ENCODE measurements around the gene GPR68. TPM values are rescaled to one million over a fixed set of nuclear protein-coding genes. Genes with fewer than 3 reads are reported as not detected.
A peak's percentile ranks its signal among the peaks of the same experiment; 100 is the strongest.
"Not testable (repeated sequence)": the region's sequence is repeated elsewhere in the genome, so short reads cannot be mapped to it uniquely, and the experiment has no call there.

Gene GPR68
- total RNA-seq, 1 donor from 2014 or later = 0.16 TPM

DNA sequence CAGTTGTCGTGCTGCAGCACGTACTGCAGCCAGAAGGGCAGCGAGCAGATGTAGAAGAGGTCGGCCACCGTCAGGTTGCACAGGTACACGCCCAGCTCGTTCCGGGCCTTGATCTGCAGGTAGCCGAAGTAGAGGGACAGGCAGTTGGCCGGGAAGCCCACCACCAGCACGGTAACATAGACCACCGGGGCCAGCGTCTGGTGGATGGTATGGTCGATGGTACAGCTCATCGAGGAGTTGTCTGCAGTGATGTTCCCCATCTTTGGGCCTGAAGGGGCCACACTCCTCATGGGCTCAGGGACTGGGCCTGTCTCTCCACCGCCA, 9.8 kb downstream of the GPR68 start:
- ATAC-seq (no peak), DNase-seq (ENCODE audit: missing footprints) (no peak)
- intact Hi-C loops (cut with DNase I) = no loop called here

DNA sequence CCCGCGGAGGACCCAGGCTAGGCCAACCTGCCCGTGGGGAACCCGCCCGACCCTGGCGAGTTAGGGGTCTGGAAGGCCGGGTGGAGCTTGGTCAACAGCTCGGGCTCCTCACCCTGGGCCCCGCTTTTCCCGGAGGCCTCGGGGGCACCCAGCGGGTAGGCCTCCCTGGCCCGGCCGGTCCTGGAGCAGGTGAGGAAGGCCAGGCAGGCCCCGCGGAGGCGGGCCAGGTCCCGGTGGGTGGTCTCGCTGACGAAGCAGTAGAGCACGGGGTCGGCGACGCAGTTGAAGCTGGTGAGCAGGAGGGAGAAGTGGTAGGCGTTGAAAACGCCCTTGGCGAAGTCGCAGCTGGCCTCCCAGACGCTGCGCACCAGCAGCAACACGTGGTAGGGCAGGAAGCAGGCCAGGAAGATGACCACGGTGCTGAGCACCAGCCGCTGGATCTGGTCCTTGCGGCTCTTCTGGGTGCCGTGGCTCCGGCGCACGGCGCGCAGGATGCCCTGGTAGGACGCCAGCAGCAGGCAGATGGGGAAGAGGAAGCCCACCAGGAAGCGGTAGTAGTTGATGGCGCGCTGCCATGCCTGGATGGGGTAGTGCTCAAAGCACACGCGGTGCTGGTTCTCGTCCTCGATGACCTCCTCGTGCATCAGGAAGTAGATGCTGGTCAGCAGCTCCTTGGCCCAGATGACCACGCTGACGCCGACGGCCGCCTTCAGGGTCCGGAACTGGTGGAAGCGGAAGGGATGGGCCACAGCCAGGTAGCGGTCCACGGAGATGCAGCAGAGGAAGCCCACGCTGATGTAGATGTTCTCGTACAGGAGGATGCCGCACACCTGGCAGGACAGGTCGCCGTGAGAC, 10.3 kb downstream of the GPR68 start:
- intact Hi-C loops (cut with DNase I) = no loop called here
- ATAC-seq = no peak
- DNase-seq (ENCODE audit: missing footprints) = no peak

DNA sequence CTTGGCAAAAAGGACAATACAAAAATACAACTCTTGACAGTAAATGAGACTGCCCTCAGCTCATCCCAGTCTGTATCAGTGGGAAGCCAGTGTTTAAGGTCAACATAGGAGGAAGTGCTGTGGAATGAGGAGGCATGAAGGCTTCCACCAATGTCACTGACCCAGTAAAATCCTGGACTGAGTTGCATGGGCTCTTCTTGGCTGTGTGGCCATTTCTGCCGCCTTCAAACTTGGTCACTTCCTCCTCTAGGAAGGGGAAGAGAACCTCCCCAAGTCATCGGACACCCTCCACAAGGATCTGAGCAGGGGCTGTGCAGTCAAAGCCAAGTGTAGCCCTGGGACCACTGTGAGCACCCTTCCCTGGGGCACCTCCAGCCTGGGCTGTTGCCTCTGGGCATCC, 11.9 kb downstream of the GPR68 start:
- no peak for ATAC-seq
- intact Hi-C loops (cut with DNase I) = no loop called here
- DNase-seq (ENCODE audit: missing footprints) = no peak

DNA sequence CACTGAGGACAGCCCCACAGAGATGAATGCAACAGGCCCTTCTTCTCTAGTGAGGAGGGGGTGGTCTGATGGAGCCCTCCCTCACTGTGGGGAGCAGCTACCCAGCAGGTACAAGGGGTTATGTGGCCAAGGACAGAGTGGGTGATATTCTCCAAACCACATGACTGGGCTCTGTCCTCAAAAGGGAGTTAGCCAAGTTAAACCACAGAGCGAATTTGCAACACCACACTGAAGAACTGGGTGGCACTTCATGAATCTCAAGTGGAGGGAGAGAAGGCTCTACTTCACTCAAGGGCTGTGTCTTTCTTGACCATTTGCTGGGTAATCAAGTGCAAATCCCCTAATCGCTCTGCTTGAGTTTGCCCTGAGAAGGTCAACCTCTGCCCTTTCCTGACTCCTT, 12.5 kb downstream of the GPR68 start:
- no peak for DNase-seq (ENCODE audit: missing footprints)
- intact Hi-C loops (cut with DNase I) = no loop called here
- no peak for ATAC-seq

DNA sequence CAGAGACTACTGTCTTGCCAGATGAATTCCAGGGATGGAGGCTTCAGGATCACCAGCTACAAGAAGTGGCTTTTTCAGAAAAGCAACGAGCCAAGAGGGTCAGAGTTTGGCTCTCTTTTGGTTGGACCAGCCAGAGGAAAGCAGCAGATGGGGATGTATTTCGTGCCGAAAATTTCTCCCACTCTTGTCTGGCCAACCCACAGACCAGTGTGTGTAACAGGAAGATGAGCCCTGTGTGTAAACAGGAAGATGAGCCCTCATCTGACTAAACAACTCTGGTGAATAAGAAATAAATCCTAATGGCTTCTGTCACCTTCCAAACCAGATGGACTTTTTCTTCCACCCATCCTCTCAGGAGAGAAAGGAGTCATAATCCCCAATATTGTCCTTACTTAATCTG, 13.1 kb downstream of the GPR68 start:
- no peak for ATAC-seq
- intact Hi-C loops (cut with DNase I) = no loop called here
- no peak for DNase-seq (ENCODE audit: missing footprints)

DNA sequence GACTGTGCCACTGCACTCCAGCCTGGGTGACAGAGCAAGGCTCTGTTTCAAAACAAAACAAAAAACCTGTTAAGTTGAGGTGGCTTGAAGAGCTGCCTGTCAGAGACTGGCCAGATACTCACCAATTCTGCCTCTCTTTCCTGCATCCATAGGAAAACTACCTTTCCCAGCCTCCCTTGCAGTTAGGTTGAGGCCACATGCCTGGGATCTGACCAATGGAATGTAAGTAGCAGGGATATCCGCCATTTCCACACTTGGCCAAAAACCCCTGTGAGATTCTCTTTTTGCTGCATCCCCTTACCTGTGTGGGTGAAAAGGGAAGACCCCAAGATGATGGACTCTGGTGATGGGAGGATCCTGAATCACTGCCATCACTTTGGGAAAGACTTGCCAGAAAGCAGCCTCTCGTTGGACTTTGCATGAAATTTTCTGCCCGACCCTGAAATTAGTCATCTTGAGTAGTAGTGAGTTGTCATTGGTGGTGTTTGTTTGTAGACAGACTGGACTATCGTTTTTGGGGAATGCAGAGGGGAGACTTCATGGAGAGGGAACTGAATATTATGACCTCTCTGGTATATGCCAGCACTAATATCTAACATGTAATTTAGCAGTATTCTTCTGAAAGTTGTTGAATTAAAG, 14.0 kb downstream of the GPR68 start:
- ATAC-seq (no peak), DNase-seq (ENCODE audit: missing footprints) (no peak)
- intact Hi-C loops (cut with DNase I) = no loop called here

DNA sequence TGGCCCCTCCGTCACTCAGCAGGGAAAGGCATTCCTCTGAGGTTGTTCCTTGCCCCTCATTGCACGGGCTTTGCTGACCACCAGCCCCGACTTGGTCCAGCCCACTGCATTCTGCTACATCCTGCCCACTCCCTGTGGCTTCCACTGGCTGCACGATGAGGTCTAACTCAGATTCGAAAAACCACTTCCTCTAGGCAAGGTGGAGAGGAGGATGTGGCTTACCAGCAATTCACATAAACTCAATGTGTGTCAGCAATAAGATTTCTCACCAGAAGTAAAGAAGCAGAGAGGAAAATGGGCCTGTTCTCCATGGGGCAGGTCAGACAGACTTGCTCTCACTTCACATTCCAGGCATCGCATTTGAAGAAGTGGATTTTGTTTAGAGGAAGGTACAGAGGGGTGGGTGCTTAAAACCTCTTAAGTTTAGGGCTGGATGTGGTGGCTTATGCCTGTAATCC, 14.7 kb downstream of the GPR68 start:
- no peak for ATAC-seq
- DNase-seq (ENCODE audit: missing footprints) = no peak

DNA sequence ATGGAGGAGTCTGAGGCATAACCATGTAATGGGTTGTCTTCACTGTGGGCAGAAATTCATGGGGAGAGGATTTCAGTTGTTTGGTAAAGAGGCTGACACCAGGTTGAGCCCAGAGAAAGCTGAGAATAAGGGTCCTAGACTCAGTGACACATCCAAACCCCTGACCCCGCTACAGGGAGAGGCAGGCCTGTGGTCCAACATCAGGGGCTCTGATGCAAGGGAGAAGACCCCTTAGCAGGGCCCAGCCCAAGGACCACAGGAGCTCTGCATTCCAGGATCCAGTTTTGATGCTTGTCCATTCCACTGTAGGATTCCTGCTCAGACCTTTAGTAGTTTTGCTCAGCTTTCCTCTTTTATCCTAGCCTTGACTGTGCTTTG, 15.5 kb downstream of the GPR68 start:
- intact Hi-C loops (cut with DNase I) = no loop called here
- no peak for ATAC-seq
- DNase-seq (ENCODE audit: missing footprints) = no peak

More for the DNA sequence above, 14.7 kb downstream of the GPR68 start:
- intact Hi-C loops (cut with DNase I) = no loop called here

DNA sequence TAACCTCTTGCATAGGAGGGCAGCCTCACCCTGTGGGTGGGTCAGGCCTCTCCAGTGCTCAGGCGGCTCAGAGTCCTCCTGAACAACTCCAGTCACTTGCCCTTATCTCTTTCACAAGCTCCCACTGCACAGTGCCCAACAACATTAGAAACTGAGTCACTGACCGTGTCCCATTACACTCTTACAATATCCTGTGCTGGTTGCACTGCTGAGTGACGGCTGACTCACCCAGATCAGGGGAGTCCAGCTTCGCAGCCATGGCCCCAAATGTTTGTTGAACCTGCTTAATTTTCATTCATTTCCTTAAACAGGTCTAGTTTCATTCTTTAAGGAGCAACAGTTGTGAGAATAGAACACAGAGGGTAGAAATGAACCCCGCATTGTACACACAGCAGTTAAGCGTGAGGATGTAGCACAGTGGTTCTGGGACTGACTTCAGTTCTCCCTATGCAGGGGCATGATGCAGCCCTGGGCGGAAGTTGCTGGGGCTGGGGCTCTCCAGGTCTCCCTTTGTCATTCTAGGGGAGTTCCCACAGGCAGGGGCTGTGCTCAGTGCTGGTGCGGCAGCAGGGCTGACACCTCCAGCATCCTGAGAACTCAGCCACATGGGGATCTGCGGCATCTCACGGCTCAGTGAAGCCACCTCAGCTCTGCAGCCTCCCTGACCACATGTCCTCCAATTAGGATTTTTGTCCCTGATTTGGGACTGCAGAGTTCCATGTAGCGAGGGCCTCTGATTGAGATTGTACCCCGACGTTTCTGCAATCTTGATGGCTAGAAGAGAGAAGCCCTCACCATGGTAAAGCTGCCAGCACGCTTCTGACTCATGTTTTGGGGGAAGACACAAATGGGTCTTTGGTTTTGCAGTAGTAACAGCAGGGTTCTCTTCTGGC, 16.1 kb downstream of the GPR68 start:
- intact Hi-C loops (cut with DNase I) = no loop called here
- DNase-seq (ENCODE audit: missing footprints) = no peak
- ATAC-seq = no peak

DNA sequence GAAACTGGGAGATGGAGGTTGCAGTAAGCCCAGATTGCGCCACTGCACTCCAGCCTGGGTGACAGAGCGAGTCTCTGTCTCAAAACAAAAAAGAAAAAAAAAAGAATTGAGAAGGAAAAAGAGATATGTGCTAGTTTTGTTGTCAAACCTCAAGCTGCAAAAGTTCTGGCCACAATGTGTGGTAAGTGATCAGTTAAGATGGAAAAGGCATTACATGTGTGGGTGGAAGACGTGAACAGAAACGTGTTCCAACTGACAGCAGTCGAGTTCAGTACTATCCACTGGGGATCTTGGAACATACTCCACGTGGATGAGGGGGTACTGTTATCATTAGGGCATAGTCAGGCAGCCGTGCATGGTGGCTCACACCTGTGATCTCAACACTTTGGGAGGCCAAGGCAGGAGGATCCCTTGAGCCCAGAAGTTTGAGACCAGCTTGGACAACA, 17.3 kb downstream of the GPR68 start:
- intact Hi-C loops (cut with DNase I) = no loop called here
- ATAC-seq (no peak), DNase-seq (ENCODE audit: missing footprints) (no peak)

DNA sequence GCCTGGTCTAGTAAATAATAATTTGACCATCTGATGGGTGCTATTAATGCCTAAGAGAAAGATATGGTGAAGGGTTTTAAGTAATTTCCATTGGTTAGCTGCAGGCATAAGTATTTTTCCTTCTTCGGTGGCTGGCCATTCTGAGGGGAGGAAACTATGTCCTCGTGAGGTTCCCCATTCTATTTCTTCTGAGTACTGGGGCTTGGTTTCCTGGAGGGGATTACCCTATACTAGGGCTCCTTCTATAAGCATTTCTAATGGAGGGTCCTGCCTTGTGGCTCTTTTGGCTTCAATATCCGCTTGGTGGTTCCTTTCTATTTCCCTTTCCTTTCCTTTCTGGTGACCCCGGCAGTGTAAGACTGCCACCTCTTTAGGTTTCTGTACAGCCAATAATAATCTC, 18.1 kb downstream of the GPR68 start:
- intact Hi-C loops (cut with DNase I); DNase-seq (ENCODE audit: missing footprints); ATAC-seq: not testable (repeated sequence)

DNA sequence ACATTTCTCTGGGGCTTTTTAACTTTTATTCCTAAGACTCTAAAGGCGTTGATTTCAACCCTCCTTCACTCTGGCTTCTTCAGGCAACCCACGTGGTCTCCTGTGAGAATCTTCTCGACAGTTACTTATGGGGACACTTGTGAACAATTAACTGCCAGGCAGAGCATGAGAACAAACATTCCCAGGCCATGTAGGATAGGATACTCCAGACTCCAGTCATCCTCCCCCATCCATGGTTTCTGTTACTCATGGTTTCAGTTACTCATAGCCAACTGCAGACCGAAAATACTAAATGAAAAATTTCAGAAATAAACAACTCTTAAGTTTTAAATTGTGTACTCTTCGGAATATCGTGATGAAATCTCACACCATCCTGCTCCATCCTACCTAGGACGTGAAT, 19.5 kb downstream of the GPR68 start:
- intact Hi-C loops (cut with DNase I) = no loop called here
- no peak for ATAC-seq
- no peak for DNase-seq (ENCODE audit: missing footprints)

DNA sequence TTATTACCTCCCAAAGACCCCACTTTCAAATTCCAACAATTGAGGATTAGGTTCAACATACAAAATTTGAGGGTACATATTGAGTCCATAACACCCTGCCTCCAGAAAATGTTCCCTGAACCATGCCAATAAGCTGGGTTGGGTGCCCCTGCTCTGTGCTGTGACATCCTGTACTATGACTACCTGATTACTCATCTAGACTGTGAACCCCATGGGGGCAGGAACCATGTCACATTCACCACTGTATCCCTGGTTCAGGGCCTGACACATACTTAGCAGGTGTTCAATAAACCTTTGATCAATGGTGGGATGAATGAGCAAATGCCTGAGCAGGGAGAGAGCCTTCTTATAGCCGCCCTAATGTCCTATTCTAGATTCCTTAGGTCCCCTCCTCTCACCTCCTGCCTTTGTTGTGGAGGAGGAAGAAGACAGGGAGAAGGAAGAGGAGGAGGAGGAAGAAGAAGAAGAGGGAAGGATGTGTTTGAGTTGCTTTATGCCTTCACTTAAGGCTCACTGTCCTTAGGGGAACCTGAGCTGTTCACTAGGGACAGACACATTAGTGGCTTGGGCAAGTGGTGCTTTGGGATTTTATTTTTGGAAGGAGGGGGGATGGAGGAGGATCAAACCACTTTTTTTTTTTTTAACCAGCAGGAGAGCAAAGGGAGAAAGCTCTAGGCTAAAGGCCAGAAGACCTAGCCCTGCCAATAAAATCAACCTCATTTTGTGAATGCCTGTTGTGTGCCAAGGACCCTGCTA, 21.3 kb downstream of the GPR68 start:
- ATAC-seq (peak; percentile 50), DNase-seq (ENCODE audit: missing footprints) (no peak)
- intact Hi-C loops (cut with DNase I) = no loop called here

DNA sequence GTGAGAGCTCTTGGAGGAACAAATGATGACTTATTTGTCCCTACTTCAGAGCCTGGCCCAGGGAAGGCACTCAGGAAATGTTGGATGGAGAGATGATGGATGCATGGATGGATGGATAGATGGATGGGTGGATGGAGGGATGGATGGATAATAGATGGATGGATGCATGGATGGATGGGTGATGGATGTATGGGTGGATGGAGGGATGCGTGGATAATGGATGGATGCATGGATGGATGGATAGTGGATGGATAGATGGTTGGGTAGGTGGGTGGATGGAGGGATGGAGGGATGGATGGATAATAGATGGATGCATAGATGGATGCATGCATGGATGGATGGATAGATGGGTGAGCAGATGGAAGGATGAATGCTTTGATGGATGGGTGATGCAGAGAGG, 23.2 kb downstream of the GPR68 start:
- ATAC-seq (no peak), DNase-seq (ENCODE audit: missing footprints) (no peak)
- intact Hi-C loops (cut with DNase I) = no loop called here

DNA sequence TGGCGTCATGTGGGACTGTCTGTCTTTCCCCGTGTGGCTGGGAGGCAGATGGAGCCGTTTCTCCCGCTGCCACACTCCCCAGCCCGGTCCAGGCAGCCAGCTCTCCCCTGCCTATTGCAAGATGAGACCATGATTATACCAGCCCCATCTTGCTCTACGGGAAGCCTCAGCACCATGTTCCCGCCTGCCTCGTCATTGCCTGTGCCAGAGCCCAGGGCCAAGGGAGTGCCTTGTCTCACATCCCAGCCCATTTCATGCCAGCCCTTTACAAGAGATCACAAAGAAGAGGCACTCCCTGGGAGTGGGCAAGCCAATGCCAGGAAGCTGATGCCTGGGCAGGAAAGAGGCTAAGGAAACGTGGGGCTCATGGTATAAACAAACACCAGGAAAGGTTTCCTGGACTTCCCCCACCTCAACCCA, 23.9 kb downstream of the GPR68 start:
- DNase-seq (ENCODE audit: missing footprints) (no peak), ATAC-seq (no peak)
- intact Hi-C loops (cut with DNase I) = no loop called here

DNA sequence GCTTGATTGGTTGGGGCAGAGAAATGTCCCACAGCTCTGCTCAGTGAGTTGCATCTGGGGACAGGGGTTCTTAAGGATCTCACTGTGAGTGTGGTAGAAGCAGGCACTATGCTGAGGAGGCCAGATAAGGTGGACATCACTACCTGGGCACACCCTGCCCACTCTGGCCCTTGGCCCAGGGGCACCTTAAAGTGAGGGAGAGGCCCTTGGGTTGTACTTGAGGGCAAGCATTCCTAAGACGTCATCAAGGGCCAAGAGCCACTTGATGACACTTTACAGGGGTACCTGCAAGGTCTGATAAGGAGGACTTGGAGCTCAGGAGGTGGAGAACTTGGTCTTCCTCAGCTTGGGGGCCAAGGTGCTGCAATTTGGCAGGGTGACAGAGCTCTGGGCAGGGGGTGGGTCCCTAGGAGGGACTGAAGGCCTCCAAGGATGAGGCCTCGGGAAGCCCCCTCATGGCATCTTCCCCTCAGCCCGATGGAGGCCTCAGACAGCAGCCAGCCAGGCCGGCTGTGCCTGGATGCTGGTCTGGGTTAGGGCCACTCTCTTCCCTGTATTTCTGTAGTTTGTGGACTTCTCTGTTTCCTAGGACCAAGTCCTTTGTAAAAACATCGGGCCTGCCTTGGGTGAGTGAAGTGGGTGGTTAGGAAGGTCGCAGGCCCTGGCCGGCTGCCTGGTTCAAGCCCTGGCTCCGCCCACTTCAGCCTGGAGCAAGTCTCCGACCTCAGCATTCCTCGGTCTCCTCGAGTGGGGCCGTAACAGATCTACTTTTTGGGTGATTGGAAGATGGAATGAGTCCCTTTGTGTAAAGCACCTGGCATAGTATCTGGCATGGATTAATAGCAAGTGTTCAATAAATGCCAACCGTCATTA, 24.8 kb downstream of the GPR68 start:
- no peak for DNase-seq (ENCODE audit: missing footprints)
- intact Hi-C loops (cut with DNase I) = no loop called here
- peak; percentile 29 for ATAC-seq

DNA sequence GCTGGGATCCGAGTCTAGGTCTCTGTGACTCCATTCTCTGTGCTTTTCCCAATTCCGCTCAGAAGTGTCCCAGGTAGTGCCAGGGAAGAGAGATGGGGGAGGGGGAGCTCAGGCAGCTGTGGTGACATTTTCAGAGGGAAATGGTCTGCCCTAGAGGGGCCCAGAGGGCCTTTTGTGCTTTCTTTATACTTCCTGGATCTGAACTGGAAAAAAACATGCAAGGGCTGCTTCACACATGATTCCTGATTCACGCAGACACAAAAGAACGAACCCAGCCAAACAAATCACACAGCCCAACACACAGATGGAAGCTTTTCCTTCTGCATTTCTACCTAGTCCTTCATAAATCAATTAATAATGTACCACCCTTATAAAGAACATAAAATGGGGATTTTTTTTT, 26.5 kb downstream of the GPR68 start:
- intact Hi-C loops (cut with DNase I) = no loop called here
- DNase-seq (ENCODE audit: missing footprints) (no peak), ATAC-seq (no peak)

DNA sequence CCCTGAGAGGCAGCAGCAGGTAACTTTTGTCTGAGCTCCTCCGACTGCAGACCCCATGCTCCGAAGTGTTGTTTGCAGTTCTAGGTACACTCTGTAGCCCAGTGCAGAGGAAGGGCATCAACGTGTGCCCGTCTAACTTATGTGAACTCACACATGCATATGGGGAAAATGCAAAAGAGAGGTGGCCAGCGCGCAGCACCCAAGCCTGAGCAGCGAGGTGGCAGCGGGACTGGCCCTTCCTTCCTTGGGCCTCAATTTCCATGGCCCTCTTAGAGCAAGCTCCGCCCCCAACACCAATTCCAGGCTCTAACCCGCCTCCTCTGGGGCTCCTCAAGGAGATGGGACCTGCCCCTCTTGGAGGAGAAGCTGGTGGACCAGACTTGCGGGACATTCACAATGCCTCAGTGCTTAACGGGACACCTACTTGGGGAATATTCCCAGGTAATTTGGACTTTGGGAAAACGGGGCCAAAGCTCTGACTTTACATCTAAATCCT, 27.7 kb downstream of the GPR68 start:
- DNase-seq (ENCODE audit: missing footprints) = no peak
- no peak for ATAC-seq
- intact Hi-C loops (cut with DNase I) = no loop called here

All from Right ventricle myocardium inferior (tissue), 1 donor.